ENCODE results near the gene IL3. TPM values are rescaled to one million over a fixed set of nuclear protein-coding genes. Genes with fewer than 3 reads are reported as not detected.

IL3 gene
- total RNA-seq, 1 experiment from 2014 or later: not detected

DNA sequence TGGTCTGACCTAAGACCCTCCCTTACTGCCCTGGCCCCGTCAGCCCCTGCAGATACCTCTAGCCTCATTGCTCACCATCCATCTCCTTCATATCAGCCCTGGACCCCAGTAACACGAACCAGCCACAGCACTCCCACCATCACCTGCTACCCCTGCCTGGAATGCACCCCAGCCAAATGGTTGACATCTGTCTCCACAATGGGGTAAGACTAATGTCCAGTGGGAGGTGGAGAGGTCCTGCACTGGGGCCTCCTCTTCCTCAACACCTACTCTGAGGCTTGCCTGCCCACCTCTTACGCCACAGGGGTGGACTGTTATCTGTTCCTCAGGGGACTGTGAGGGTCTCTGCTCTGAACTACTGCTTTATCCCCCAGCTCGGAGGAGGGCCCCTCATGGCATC, 25.2 kb downstream of the IL3 start:
- Mint-ChIP-seq H3K27me3 (ENCODE audit: low read depth) (no peaks in the 10 kb centered on the region), H3K4me1 (no peaks in the 10 kb centered on the region), H3K36me3 (no peaks in the 10 kb centered on the region), H3K9me3 (no peaks in the 10 kb centered on the region), H3K27ac (no peak overlapping the region), H3K4me3 (no peak overlapping the region)
- TF ChIP-seq NFYB (CRISPR knock-in tag; conservative IDR thresholded peaks at IDR 0.05; ENCODE audit: low read depth) (no peak), MLX (CRISPR knock-in tag; IDR thresholded peaks at IDR 0.05) (no peak), MXD4 (CRISPR knock-in tag; IDR thresholded peaks at IDR 0.05; ENCODE audit: borderline replicate concordance) (no peak), GTF2I (CRISPR knock-in tag; conservative IDR thresholded peaks at IDR 0.05) (no peak), NR2C2 (CRISPR knock-in tag; IDR thresholded peaks at IDR 0.05) (no peak), ELF4 (CRISPR knock-in tag; IDR thresholded peaks at IDR 0.05; ENCODE audit: low read depth) (no peak), ESRRA (CRISPR knock-in tag; IDR thresholded peaks at IDR 0.05; ENCODE audit: borderline replicate concordance) (no peak), ZNF512 (CRISPR knock-in tag; IDR thresholded peaks at IDR 0.05; ENCODE audit: borderline replicate concordance) (no peak), ZNF138 (CRISPR knock-in tag; conservative IDR thresholded peaks at IDR 0.05) (no peak)
- TF ChIP-seq, protein P1, sequence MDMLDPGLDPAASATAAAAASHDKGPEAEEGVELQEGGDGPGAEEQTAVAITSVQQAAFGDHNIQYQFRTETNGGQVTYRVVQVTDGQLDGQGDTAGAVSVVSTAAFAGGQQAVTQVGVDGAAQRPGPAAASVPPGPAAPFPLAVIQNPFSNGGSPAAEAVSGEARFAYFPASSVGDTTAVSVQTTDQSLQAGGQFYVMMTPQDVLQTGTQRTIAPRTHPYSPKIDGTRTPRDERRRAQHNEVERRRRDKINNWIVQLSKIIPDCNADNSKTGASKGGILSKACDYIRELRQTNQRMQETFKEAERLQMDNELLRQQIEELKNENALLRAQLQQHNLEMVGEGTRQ (CRISPR knock-in tag; IDR thresholded peaks at IDR 0.05): no peak
- TF ChIP-seq, protein P2, sequence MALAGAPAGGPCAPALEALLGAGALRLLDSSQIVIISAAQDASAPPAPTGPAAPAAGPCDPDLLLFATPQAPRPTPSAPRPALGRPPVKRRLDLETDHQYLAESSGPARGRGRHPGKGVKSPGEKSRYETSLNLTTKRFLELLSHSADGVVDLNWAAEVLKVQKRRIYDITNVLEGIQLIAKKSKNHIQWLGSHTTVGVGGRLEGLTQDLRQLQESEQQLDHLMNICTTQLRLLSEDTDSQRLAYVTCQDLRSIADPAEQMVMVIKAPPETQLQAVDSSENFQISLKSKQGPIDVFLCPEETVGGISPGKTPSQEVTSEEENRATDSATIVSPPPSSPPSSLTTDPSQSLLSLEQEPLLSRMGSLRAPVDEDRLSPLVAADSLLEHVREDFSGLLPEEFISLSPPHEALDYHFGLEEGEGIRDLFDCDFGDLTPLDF (CRISPR knock-in tag; IDR thresholded peaks at IDR 0.05): no peak
- TF ChIP-seq, protein P3, sequence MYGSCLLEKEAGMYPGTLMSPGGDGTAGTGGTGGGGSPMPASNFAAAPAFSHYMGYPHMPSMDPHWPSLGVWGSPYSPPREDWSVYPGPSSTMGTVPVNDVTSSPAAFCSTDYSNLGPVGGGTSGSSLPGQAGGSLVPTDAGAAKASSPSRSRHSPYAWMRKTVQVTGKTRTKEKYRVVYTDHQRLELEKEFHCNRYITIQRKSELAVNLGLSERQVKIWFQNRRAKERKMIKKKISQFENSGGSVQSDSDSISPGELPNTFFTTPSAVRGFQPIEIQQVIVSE (CRISPR knock-in tag; IDR thresholded peaks at IDR 0.05; ENCODE audit: borderline replicate concordance): no peak
- CTCF ChIA-PET: no interaction called here
- POLR2A ChIA-PET: no interaction called here
- ATAC-seq (no peak), DNase-seq (ENCODE audit: low spot score) (no peak)

DNA sequence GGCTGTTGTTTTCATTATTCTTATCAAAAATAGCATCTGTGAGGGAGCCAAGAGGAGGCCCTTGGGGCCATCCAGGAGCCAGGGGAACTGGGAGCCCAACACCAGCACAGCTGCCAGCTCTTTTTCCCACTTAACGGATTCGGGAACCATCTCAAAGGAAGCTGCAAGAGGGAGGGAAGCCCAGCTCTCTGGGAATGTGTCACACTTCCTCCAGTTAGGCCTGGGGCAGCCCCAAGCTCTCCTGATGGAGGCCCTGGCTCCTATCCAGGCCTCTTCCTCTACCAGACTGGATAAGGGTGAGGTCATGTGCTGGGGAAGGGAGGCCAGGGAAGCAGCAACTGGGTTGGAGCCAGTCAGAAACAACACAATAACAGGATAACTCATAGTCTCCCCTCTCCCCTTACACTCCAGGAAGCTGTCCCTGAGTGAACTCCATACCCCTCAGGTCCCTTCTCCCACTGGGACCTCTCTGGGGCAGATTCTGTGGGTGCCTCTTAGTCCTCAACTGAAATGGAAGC, 25.9 kb downstream of the IL3 start:
- no peaks in the 10 kb centered on the region for H3K9me3 Mint-ChIP-seq
- ChIA-PET CTCF (no interaction called here), POLR2A (no interaction called here)
- H3K27me3 Mint-ChIP-seq (ENCODE audit: low read depth): no peaks in the 10 kb centered on the region
- TF ChIP-seq, protein P4, sequence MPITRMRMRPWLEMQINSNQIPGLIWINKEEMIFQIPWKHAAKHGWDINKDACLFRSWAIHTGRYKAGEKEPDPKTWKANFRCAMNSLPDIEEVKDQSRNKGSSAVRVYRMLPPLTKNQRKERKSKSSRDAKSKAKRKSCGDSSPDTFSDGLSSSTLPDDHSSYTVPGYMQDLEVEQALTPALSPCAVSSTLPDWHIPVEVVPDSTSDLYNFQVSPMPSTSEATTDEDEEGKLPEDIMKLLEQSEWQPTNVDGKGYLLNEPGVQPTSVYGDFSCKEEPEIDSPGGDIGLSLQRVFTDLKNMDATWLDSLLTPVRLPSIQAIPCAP (CRISPR knock-in tag; IDR thresholded peaks at IDR 0.05): no peak
- TF ChIP-seq NFATC4 (CRISPR knock-in tag; IDR thresholded peaks at IDR 0.05): no peak
- no peak for TF ChIP-seq PRDM15 (CRISPR knock-in tag; IDR thresholded peaks at IDR 0.05)
- TF ChIP-seq TCF7 (CRISPR knock-in tag; IDR thresholded peaks at IDR 0.05; ENCODE audit: low read depth): no peak
- TF ChIP-seq, protein P5, sequence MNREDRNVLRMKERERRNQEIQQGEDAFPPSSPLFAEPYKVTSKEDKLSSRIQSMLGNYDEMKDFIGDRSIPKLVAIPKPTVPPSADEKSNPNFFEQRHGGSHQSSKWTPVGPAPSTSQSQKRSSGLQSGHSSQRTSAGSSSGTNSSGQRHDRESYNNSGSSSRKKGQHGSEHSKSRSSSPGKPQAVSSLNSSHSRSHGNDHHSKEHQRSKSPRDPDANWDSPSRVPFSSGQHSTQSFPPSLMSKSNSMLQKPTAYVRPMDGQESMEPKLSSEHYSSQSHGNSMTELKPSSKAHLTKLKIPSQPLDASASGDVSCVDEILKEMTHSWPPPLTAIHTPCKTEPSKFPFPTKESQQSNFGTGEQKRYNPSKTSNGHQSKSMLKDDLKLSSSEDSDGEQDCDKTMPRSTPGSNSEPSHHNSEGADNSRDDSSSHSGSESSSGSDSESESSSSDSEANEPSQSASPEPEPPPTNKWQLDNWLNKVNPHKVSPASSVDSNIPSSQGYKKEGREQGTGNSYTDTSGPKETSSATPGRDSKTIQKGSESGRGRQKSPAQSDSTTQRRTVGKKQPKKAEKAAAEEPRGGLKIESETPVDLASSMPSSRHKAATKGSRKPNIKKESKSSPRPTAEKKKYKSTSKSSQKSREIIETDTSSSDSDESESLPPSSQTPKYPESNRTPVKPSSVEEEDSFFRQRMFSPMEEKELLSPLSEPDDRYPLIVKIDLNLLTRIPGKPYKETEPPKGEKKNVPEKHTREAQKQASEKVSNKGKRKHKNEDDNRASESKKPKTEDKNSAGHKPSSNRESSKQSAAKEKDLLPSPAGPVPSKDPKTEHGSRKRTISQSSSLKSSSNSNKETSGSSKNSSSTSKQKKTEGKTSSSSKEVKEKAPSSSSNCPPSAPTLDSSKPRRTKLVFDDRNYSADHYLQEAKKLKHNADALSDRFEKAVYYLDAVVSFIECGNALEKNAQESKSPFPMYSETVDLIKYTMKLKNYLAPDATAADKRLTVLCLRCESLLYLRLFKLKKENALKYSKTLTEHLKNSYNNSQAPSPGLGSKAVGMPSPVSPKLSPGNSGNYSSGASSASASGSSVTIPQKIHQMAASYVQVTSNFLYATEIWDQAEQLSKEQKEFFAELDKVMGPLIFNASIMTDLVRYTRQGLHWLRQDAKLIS (CRISPR knock-in tag; IDR thresholded peaks at IDR 0.05; ENCODE audit: borderline replicate concordance): no peak
- TF ChIP-seq, protein P1 (CRISPR knock-in tag; IDR thresholded peaks at IDR 0.05): no peak
- TF ChIP-seq, protein P6, sequence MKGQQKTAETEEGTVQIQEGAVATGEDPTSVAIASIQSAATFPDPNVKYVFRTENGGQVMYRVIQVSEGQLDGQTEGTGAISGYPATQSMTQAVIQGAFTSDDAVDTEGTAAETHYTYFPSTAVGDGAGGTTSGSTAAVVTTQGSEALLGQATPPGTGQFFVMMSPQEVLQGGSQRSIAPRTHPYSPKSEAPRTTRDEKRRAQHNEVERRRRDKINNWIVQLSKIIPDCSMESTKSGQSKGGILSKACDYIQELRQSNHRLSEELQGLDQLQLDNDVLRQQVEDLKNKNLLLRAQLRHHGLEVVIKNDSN (CRISPR knock-in tag; IDR thresholded peaks at IDR 0.05): no peak
- TF ChIP-seq ZNF317 (CRISPR knock-in tag; IDR thresholded peaks at IDR 0.05; ENCODE audit: borderline replicate concordance, low read depth): no peak
- no peak overlapping the region for H3K4me3 Mint-ChIP-seq
- no peak overlapping the region for H3K27ac Mint-ChIP-seq
- H3K4me1 Mint-ChIP-seq: no peaks in the 10 kb centered on the region
- ATAC-seq (no peak), DNase-seq (ENCODE audit: low spot score) (no peak)
- H3K36me3 Mint-ChIP-seq: no peaks in the 10 kb centered on the region

Data from WTC11 (cell line).